ENCODE results near the gene HNRNPM. TPM values are rescaled to one million over a fixed set of nuclear protein-coding genes. Genes with fewer than 3 reads are reported as not detected.

HNRNPM gene
- total and polyA plus RNA-seq, 7 donors = 62.8 to 224 (median 83.9) TPM

- H3K27ac ChIP-seq = peak overlapping the region in 2 of 4 donors; percentile 11 to 28
- H3K27me3 ChIP-seq = no peaks in the 10 kb centered on the region
- DNase-seq = no peak
- intact Hi-C loops (cut with DNase I) = loop anchor here (1.0 to 5.0 kb wide), 2 partner anchors 43 to 110 kb away; no protein-coding TSS in a partner anchor
- H3K36me3 ChIP-seq = peaks cover 5 to 27% (median 14%) of the 10 kb centered on the region in 4 donors
- no peak overlapping the region for H3K4me3 ChIP-seq
- WGBS, 2 donors = 61 to 72% methylated on average over 7 of the region's 7 CpGs
- H3K9me3 ChIP-seq = no peaks in the 10 kb centered on the region
- TF ChIP-seq POLR2AphosphoS5 (IDR thresholded peaks at IDR 0.05) (no peak), CTCF (IDR thresholded peaks at IDR 0.05) (no peak), EP300 (IDR thresholded peaks at IDR 0.05) (no peak), POLR2A (IDR thresholded peaks at IDR 0.05) (no peak)
- peaks cover 0 to 54% (median 49%) of the 10 kb centered on the region in 4 donors for H3K4me1 ChIP-seq
These were observed 47.5 kb upstream of the HNRNPM start for GRCh38 chr19:8397271-8397670.

GRCh38 chr19:8397746-8398310 is 46.9 kb upstream of the HNRNPM start:
- Histone ChIP-seq H3K36me3 (peaks cover 6 to 33% (median 16%) of the 10 kb centered on the region in 4 donors), H3K9me3 (no peaks in the 10 kb centered on the region), H3K4me3 (no peak overlapping the region), H3K27ac (peak overlapping the region in 2 of 4 donors; percentile 11 to 28), H3K4me1 (peaks cover 0 to 49% (median 44%) of the 10 kb centered on the region in 4 donors), H3K27me3 (no peaks in the 10 kb centered on the region)
- intact Hi-C loops (cut with DNase I) = loop anchor here (1.0 to 5.0 kb wide), 2 partner anchors 44 to 109 kb away; no protein-coding TSS in a partner anchor
- WGBS, 2 donors = 91 to 92% methylated on average over 10 of the region's 10 CpGs
- DNase-seq = no peak
- TF ChIP-seq EP300 (IDR thresholded peaks at IDR 0.05) (no peak), CTCF (IDR thresholded peaks at IDR 0.05) (no peak), POLR2AphosphoS5 (IDR thresholded peaks at IDR 0.05) (no peak), POLR2A (IDR thresholded peaks at IDR 0.05) (no peak)

GRCh38 chr19:8398311-8398771 is 46.4 kb upstream of the HNRNPM start:
- Histone ChIP-seq H3K27me3 (no peaks in the 10 kb centered on the region), H3K36me3 (peaks cover 6 to 38% (median 21%) of the 10 kb centered on the region in 4 donors), H3K9me3 (no peaks in the 10 kb centered on the region), H3K27ac (no peak overlapping the region), H3K4me3 (no peak overlapping the region), H3K4me1 (peaks cover 0 to 48% (median 39%) of the 10 kb centered on the region in 4 donors)
- DNase-seq = no peak
- intact Hi-C loops (cut with DNase I) = loop anchor here (5.0 kb wide), 1 partner anchor 109 kb away; no protein-coding TSS in a partner anchor
- 72 to 86% methylated on average over 9 of the region's 9 CpGs for WGBS, 2 donors
- TF ChIP-seq POLR2AphosphoS5 (IDR thresholded peaks at IDR 0.05) (no peak), CTCF (IDR thresholded peaks at IDR 0.05) (no peak)

- peaks cover 6 to 50% (median 30%) of the 10 kb centered on the region in 4 donors for H3K36me3 ChIP-seq
- whole genome bisulfite sequencing, 2 donors = 95% methylated on average over 34 of the region's 34 CpGs
- peaks cover 0 to 44% (median 25%) of the 10 kb centered on the region in 4 donors for H3K4me1 ChIP-seq
- H3K27me3 ChIP-seq = no peaks in the 10 kb centered on the region
- H3K4me3 ChIP-seq = no peak overlapping the region
- intact Hi-C loops (cut with DNase I) = loop anchor here (5.0 kb wide), 1 partner anchor 108 kb away; no protein-coding TSS in a partner anchor
- no peak overlapping the region for H3K27ac ChIP-seq
- no peak for TF ChIP-seq POLR2A (IDR thresholded peaks at IDR 0.05)
- TF ChIP-seq CTCF (IDR thresholded peaks at IDR 0.05) = no peak
- no peak for TF ChIP-seq EP300 (IDR thresholded peaks at IDR 0.05)
- no peak for TF ChIP-seq POLR2AphosphoS5 (IDR thresholded peaks at IDR 0.05)
- no peak for DNase-seq
- H3K9me3 ChIP-seq = no peaks in the 10 kb centered on the region
These were observed 45.0 kb upstream of the HNRNPM start for GRCh38 chr19:8399681-8400188.
